ENCODE results near the gene RNF114. TPM values are rescaled to one million over a fixed set of nuclear protein-coding genes. Genes with fewer than 3 reads are reported as not detected.

The RNF114 gene
- polyA plus RNA-seq, 3 donors, result 128 to 164 (median 146) TPM

DNA sequence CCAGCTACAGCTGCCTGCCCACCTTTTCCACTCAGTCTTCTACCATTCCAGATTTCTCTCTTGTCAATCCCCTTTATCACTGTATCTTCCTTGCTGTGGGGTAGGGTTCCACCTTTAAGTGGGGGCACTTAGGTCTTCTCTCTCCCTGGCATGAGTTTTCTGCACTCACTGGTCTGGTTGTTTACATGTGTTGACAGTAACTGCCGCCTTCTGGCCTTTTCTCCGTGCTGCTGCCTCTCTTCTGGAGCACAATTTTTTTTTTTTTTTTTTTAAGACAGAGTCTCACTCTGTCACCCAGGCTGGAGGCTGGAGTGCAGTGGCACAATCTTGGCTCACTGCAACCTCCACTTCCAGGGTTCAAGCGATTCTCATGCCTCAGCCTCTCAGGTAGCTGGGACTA, 12.0 kb downstream of the RNF114 start:
- Histone ChIP-seq H3K9me3 (replicated peaks in 1 of 2; ENCODE audit: control insufficient read depth in 1 of 2, insufficient read depth in 1 of 2, low read length in 2 of 2) (no peaks in the 10 kb centered on the region), H3K4me1 (ENCODE audit: control insufficient read depth in 1 of 2, insufficient read depth in 2 of 2, low read length in 2 of 2) (no peaks in the 10 kb centered on the region), H3K27me3 (ENCODE audit: control insufficient read depth in 2 of 2, insufficient read depth in 2 of 2, low read length in 2 of 2) (no peaks in the 10 kb centered on the region), H3K4me2 (replicated peaks; ENCODE audit: extremely low read depth, low read length, poor library complexity, severe bottlenecking) (no peak overlapping the region), H3K27ac (ENCODE audit: low read depth in 1 of 2, low read length in 2 of 2) (no peak overlapping the region), H4K20me1 (ENCODE audit: insufficient read depth, low read length) (peaks cover 95% of the 10 kb centered on the region), H2AFZ (ENCODE audit: insufficient read depth, low read depth, low read length, poor library complexity, severe bottlenecking) (no peak overlapping the region), H3K36me3 (replicated peaks in 1 of 2; ENCODE audit: control insufficient read depth in 1 of 2, insufficient read depth in 2 of 2, low read length in 2 of 2) (peaks cover 85 to 97% of the 10 kb centered on the region in 2 donors), H3K9ac (ENCODE audit: insufficient read depth, low read length, poor library complexity, severe bottlenecking) (no peak overlapping the region), H3K4me3 (replicated peaks in 1 of 3; ENCODE audit: low read depth in 2 of 3, low read length in 3 of 3) (no peak overlapping the region), H3K79me2 (ENCODE audit: insufficient read depth, low read length) (peaks cover 44% of the 10 kb centered on the region)
- Mint-ChIP-seq H3K36me3 (peaks cover 75 to 97% of the 10 kb centered on the region in 2 donors), H3K9me3 (no peaks in the 10 kb centered on the region), H3K4me1 (no peaks in the 10 kb centered on the region), H3K27ac (peak overlapping the region in 2 of 7 donors; percentile 23 to 31), H3K4me3 (no peak overlapping the region), H3K27me3 (ENCODE audit: low read depth in 3 of 3) (no peaks in the 10 kb centered on the region)
- DNase-seq, result no peak
- TF ChIP-seq, protein P1, sequence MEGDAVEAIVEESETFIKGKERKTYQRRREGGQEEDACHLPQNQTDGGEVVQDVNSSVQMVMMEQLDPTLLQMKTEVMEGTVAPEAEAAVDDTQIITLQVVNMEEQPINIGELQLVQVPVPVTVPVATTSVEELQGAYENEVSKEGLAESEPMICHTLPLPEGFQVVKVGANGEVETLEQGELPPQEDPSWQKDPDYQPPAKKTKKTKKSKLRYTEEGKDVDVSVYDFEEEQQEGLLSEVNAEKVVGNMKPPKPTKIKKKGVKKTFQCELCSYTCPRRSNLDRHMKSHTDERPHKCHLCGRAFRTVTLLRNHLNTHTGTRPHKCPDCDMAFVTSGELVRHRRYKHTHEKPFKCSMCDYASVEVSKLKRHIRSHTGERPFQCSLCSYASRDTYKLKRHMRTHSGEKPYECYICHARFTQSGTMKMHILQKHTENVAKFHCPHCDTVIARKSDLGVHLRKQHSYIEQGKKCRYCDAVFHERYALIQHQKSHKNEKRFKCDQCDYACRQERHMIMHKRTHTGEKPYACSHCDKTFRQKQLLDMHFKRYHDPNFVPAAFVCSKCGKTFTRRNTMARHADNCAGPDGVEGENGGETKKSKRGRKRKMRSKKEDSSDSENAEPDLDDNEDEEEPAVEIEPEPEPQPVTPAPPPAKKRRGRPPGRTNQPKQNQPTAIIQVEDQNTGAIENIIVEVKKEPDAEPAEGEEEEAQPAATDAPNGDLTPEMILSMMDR (IDR thresholded peaks at IDR 0.05), result no peak
- intact Hi-C loops (cut with micrococcal nuclease), result no loop called here
- no CpG with 5 or more reads among the region's 3 CpGs for WGBS (ENCODE audit: insufficient coverage)

DNA sequence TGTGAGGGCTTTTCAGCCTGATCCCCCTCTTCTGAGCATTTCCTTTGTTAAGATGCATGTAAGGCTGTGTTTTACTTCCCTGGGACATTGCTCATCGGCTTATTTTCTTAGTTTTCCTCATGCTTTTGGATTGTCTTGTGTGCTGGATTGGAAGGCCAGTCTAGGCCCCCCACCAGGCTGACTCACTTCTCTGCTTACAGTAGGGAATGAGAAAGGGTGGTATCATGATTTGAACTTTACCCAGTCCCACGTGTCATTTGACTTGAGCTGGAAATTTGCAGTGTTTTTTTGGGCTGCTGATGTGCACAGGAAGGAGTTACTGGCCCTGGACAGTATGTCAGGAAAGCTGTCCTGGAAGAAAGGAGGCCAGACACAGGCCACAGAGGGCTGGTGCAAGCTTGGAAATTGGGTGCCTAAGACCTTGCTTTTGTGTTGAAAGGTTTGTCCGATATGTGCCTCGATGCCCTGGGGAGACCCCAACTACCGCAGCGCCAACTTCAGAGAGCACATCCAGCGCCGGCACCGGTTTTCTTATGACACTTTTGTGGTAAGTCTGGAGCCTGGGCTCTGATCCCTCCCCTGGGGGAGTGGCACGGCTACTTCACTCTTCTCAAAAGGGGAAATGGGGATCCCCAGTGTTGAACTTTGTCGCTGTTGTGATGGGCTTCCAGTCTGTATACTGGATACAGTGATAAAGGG, 12.8 kb downstream of the RNF114 start:
- Histone ChIP-seq H3K4me3 (replicated peaks in 1 of 3; ENCODE audit: low read depth in 2 of 3, low read length in 3 of 3) (no peak overlapping the region), H3K4me1 (ENCODE audit: control insufficient read depth in 1 of 2, insufficient read depth in 2 of 2, low read length in 2 of 2) (no peaks in the 10 kb centered on the region), H3K9me3 (replicated peaks in 1 of 2; ENCODE audit: control insufficient read depth in 1 of 2, insufficient read depth in 1 of 2, low read length in 2 of 2) (no peaks in the 10 kb centered on the region), H2AFZ (ENCODE audit: insufficient read depth, low read depth, low read length, poor library complexity, severe bottlenecking) (no peak overlapping the region), H3K9ac (ENCODE audit: insufficient read depth, low read length, poor library complexity, severe bottlenecking) (no peak overlapping the region), H3K27me3 (ENCODE audit: control insufficient read depth in 2 of 2, insufficient read depth in 2 of 2, low read length in 2 of 2) (no peaks in the 10 kb centered on the region), H3K36me3 (replicated peaks in 1 of 2; ENCODE audit: control insufficient read depth in 1 of 2, insufficient read depth in 2 of 2, low read length in 2 of 2) (peaks cover 86 to 100% of the 10 kb centered on the region in 2 donors), H3K4me2 (replicated peaks; ENCODE audit: extremely low read depth, low read length, poor library complexity, severe bottlenecking) (no peak overlapping the region), H3K27ac (ENCODE audit: low read depth in 1 of 2, low read length in 2 of 2) (peak overlapping the region in 1 of 2 donors; percentile 4), H3K79me2 (ENCODE audit: insufficient read depth, low read length) (peaks cover 39% of the 10 kb centered on the region), H4K20me1 (ENCODE audit: insufficient read depth, low read length) (peaks cover 96% of the 10 kb centered on the region)
- WGBS (ENCODE audit: insufficient coverage), result 86% methylated on average over 5 of the region's 11 CpGs
- Mint-ChIP-seq H3K9me3 (no peaks in the 10 kb centered on the region), H3K4me3 (no peak overlapping the region), H3K36me3 (peaks cover 77 to 95% of the 10 kb centered on the region in 2 donors), H3K27me3 (ENCODE audit: low read depth in 3 of 3) (no peaks in the 10 kb centered on the region), H3K4me1 (no peaks in the 10 kb centered on the region), H3K27ac (peak overlapping the region in 4 of 7 donors; percentile 9 to 67 (median 26))
- intact Hi-C loops (cut with micrococcal nuclease), result no loop called here
- TF ChIP-seq, protein P1 (IDR thresholded peaks at IDR 0.05), result no peak
- DNase-seq, result no peak

Data from CD14-positive monocyte (primary cell).